Measurements from ENCODE around the gene SHISA6.

DNA sequence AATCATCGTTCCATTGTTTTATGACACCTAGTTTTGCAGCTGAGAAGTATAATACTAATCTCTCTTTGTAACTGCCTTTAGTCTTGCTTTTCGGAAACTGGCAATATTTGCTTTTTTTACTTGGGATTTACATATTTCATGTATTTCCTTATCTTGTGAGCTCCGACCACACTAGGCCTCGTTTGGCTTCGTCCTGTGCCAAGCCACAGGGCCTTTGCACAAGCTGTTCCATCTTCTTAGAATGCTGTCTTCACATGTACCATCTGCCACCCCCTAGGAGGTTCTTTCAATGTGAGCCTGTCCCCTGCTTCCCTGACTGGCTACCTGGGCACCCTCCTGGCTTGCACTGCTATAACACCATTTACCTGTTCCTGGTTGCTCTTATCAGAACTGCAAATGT is 77.2 kb downstream of the SHISA6 start:
- TF ChIP-seq FOXJ3 (CRISPR knock-in tag; IDR thresholded peaks at IDR 0.05) (no peak), SMC3 (IDR thresholded peaks at IDR 0.05; ENCODE audit: low read depth, low read length) (no peak), MXI1 (IDR thresholded peaks at IDR 0.05; ENCODE audit: low read depth, low read length) (no peak), CTCF (IDR thresholded peaks at IDR 0.05) (no peak), POLR2AphosphoS5 (IDR thresholded peaks at IDR 0.05; ENCODE audit: low read depth, low read length) (no peak), ELF1 (IDR thresholded peaks at IDR 0.05) (no peak)
- TF ChIP-seq, protein P1, sequence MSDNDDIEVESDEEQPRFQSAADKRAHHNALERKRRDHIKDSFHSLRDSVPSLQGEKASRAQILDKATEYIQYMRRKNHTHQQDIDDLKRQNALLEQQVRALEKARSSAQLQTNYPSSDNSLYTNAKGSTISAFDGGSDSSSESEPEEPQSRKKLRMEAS (IDR thresholded peaks at IDR 0.05; ENCODE audit: low read depth): no peak

Measured in SK-N-SH (cell line).